B cell (primary cell): ENCODE results near the gene TEC. TPM values are rescaled to one million over a fixed set of nuclear protein-coding genes. Genes with fewer than 3 reads are reported as not detected.

Source experiments
- ATAC-seq: fragments of 200-7000 bp; cut with Tn5 transposase; one replicate; pipeline ENCODE4 v1.10.0; 2021; ENCODE audit warnings: low read depth, mild to moderate bottlenecking, moderate number of reproducible peaks, moderate library complexity
- CTCF ChIA-PET: fragments of 350-600 bp; sonication (Branson Sonifier 250); formaldehyde crosslinking; loops from one replicate; lab custom pipeline; 2021; ENCODE audit warnings: antibody characterized with exemption, inconsistent platforms; lab: Charles Lee
- POLR2A ChIA-PET: fragments of 350-600 bp; sonication (Branson Sonifier 250); formaldehyde crosslinking; loops from one replicate; lab custom pipeline; 2021; ENCODE audit warnings: antibody characterized with exemption; lab: Charles Lee
- DNase-seq: peaks from one replicate; pipeline ENCODE4 v3.0.0; 2013
- H2AFZ ChIP-seq: 2 replicates; pipeline ENCODE4 v1.6.1; 2012; ENCODE audit warnings: mild to moderate bottlenecking, low read depth, low read length; ENCODE audit not compliant: insufficient read depth, poor library complexity, severe bottlenecking
- H3K27ac ChIP-seq, 2 donors: 1 replicate in 1 of 2; 2 replicates in 1 of 2; pipeline ENCODE4 v1.5.1; 2012 to 2013; ENCODE audit warnings: low read length in 2 of 2, mild to moderate bottlenecking in 2 of 2, moderate library complexity in 1 of 2
- H3K27me3 ChIP-seq, 4 experiments: fragments of 200-600 bp in 1 of 4; sonication (generic) in 1 of 4; replicated peaks in 1 of 4; 1 replicate in 2 of 4; 2 replicates in 2 of 4; pipeline versions ENCODE4 v1.6.1 to v1.7.0; 2013 to 2016; ENCODE audit warnings: low read length in 3 of 4, mild to moderate bottlenecking in 2 of 4, mixed read lengths in 1 of 4, moderate library complexity in 1 of 4; ENCODE audit not compliant: insufficient read depth in 4 of 4, control insufficient read depth in 3 of 4; ENCODE audit errors: control extremely low read depth in 1 of 4
- H3K36me3 ChIP-seq, 2 experiments: replicated peaks in 1 of 2; 1 replicate in 1 of 2; 2 replicates in 1 of 2; pipeline versions ENCODE4 v1.6.1 to v1.7.1; 2013; ENCODE audit warnings: low read length in 1 of 2; ENCODE audit not compliant: insufficient read depth in 2 of 2, control insufficient read depth in 1 of 2; ENCODE audit errors: control extremely low read depth in 1 of 2, extremely low read depth in 1 of 2
- H3K4me1 ChIP-seq, 2 donors: fragments of 200-600 bp in 1 of 2; sonication (generic) in 1 of 2; 1 replicate in 1 of 2; 2 replicates in 1 of 2; pipeline versions ENCODE4 v1.5.1 to v1.6.1; 2013 to 2017; ENCODE audit warnings: low read length in 2 of 2; ENCODE audit not compliant: control insufficient read depth in 2 of 2, insufficient read depth in 2 of 2
- H3K4me2 ChIP-seq: replicated peaks from 2 replicates; pipeline ENCODE3; 2012; ENCODE audit warnings: mild to moderate bottlenecking, low read depth, low read length; ENCODE audit not compliant: poor library complexity, severe bottlenecking
- H3K4me3 ChIP-seq, 5 experiments: fragments of 200-600 bp in 1 of 5; sonication (generic) in 1 of 5; 1 replicate in 3 of 5; 2 replicates in 2 of 5; pipeline versions ENCODE4 v1.5.1 to v1.7.0; 2011 to 2016; ENCODE audit warnings: low read length in 4 of 5, mild to moderate bottlenecking in 4 of 5, low read depth in 2 of 5, control low read depth in 1 of 5, moderate library complexity in 1 of 5; ENCODE audit not compliant: insufficient read depth in 1 of 5; ENCODE audit errors: control extremely low read depth in 1 of 5, extremely low read depth in 1 of 5
- H3K79me2 ChIP-seq: fragments of 200-600 bp; sonication (generic); one replicate; pipeline ENCODE4 v1.6.0; 2016; ENCODE audit warnings: low read length; ENCODE audit not compliant: control insufficient read depth, insufficient read depth
- H3K9ac ChIP-seq: fragments of 200-600 bp; sonication (generic); 2 replicates; pipeline ENCODE4 v1.6.1; 2017; ENCODE audit warnings: mild to moderate bottlenecking, low read length, moderate library complexity
- H3K9me3 ChIP-seq, 3 donors: one replicate each; pipeline versions ENCODE4 v1.6.1 to v1.7.1; 2013; ENCODE audit warnings: low read length in 2 of 3; ENCODE audit not compliant: control insufficient read depth in 2 of 3, insufficient read depth in 1 of 3; ENCODE audit errors: control extremely low read depth in 1 of 3
- H4K20me1 ChIP-seq: 2 replicates; pipeline ENCODE4 v1.6.0; 2012; ENCODE audit warnings: mild to moderate bottlenecking, low read length; ENCODE audit not compliant: insufficient read depth, control insufficient read depth, poor library complexity, severe bottlenecking
- H3K27ac Mint-ChIP-seq: one replicate; pipeline ENCODE4 v1.8.0; 2021; ENCODE audit warnings: mixed read lengths
- H3K27me3 Mint-ChIP-seq: one replicate; pipeline ENCODE4 v1.8.0; 2021; ENCODE audit warnings: mixed read lengths
- H3K4me1 Mint-ChIP-seq: one replicate; pipeline ENCODE4 v1.8.0; 2021; ENCODE audit warnings: mixed read lengths
- H3K4me3 Mint-ChIP-seq: one replicate; pipeline ENCODE4 v1.8.0; 2021; ENCODE audit warnings: mixed read lengths
- H3K9me3 Mint-ChIP-seq: one replicate; pipeline ENCODE4 v1.8.0; 2022; ENCODE audit warnings: mixed read lengths; ENCODE audit not compliant: insufficient read depth
- EZH2 ChIP-seq: IDR thresholded peaks from 2 replicates; pipeline ENCODE4 v1.6.1; 2012; ENCODE audit warnings: borderline replicate concordance, low read depth, mild to moderate bottlenecking, moderate library complexity, low read length; ENCODE audit not compliant: insufficient read depth, poor library complexity, severe bottlenecking
- WGBS: methylation state at CpG from one replicate; pipeline ENCODE4 v1.1.5; 2013; ENCODE audit warnings: missing lambda C conversion rate; ENCODE audit not compliant: insufficient coverage; 5-methylcytosine and 5-hydroxymethylcytosine counted together
- intact Hi-C: fragments of 100-400 bp; cut with micrococcal nuclease; formaldehyde crosslinking; loops from one replicate; pipeline ENCODE4 v1.10.0; 2022
- polyA plus RNA-seq: library from polyadenylated mRNA; depleted of rRNA; stranded (reverse); fragments of >200 nt; gene quantifications from 2 replicates; pipeline ENCODE4 v1.2.3, GENCODE V29; 2012
- total RNA-seq, 2 donors: library from RNA; stranded (reverse); fragments of 120-200 nt in 1 of 2; gene quantifications; 1 replicate in 1 of 2; 2 replicates in 1 of 2; pipeline versions ENCODE4 v1.2.3 to v1.2.4, GENCODE V29; 2013 to 2022
- TF ChIP-seq, protein P1 (sequence below): fragments of 200-600 bp; IDR thresholded peaks from one replicate; pipeline ENCODE4 v1.8.0; 2022; ENCODE audit warnings: antibody characterized with exemption, mild to moderate bottlenecking

The TEC gene
- total and polyA plus RNA-seq, 2 donors (not counting 1 experiment from before 2014, with no cell fraction given): 2.0 to 8.3 TPM

DNA sequence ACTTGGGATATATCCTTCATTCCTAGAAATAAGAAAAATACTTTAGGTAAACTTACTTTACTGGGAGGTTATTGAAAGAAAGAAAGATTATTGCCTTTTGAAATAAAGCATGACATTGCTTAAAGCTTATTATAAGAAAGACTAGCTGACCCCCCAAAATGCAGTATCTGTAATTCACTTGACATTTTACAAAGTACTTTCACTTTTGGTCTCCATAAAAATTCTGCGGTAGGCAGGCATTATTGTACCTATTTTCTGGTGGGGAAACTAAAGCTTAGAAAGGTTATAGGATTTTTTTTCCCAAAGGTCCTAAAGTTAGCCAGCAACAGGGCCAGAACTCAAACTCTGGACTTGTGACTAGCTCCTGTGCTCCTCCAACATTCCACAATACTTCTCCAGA, 105.9 kb downstream of the TEC start:
- Mint-ChIP-seq H3K9me3 (no peaks in the 10 kb centered on the region), H3K4me3 (no peak overlapping the region), H3K4me1 (no peaks in the 10 kb centered on the region), H3K27me3 (no peaks in the 10 kb centered on the region), H3K27ac (no peak overlapping the region)
- no CpG with 5 or more reads among the region's 1 CpG for WGBS
- no peak overlapping the region for H2AFZ ChIP-seq
- no peaks in the 10 kb centered on the region for H3K27me3 ChIP-seq
- POLR2A ChIA-PET: no interaction called here
- no peaks in the 10 kb centered on the region for H4K20me1 ChIP-seq
- no peak for ATAC-seq
- TF ChIP-seq EZH2: no peak
- TF ChIP-seq, protein P1, sequence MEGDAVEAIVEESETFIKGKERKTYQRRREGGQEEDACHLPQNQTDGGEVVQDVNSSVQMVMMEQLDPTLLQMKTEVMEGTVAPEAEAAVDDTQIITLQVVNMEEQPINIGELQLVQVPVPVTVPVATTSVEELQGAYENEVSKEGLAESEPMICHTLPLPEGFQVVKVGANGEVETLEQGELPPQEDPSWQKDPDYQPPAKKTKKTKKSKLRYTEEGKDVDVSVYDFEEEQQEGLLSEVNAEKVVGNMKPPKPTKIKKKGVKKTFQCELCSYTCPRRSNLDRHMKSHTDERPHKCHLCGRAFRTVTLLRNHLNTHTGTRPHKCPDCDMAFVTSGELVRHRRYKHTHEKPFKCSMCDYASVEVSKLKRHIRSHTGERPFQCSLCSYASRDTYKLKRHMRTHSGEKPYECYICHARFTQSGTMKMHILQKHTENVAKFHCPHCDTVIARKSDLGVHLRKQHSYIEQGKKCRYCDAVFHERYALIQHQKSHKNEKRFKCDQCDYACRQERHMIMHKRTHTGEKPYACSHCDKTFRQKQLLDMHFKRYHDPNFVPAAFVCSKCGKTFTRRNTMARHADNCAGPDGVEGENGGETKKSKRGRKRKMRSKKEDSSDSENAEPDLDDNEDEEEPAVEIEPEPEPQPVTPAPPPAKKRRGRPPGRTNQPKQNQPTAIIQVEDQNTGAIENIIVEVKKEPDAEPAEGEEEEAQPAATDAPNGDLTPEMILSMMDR: no peak
- no peak overlapping the region for H3K9ac ChIP-seq
- no peaks in the 10 kb centered on the region for H3K9me3 ChIP-seq
- no peaks in the 10 kb centered on the region for H3K79me2 ChIP-seq
- DNase-seq: no peak
- no peak overlapping the region for H3K4me3 ChIP-seq
- H3K27ac ChIP-seq: no peak overlapping the region
- CTCF ChIA-PET: no interaction called here
- H3K4me1 ChIP-seq: no peaks in the 10 kb centered on the region
- peaks cover 5 to 22% of the 10 kb centered on the region in 2 experiments for H3K36me3 ChIP-seq
- intact Hi-C loops: no loop called here
- H3K4me2 ChIP-seq: no peak overlapping the region

DNA sequence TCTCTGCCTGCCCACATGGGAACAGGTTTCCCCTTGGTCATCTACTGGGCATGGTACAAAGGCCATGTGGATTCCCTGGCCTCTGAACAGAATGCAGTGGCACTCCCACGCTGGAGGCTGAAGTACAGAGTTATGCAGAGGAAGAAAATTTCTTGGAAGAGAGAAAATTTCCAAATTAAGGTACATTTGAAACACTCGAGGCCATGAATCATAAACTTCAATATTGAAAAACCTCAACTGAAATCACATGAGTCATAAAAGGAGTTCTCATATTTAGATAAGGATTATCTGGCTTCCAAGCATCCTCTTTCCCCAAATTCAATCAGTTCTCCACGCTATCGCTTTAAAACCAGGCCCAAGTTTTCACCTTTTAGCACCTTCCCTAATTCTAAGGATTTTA, 107.5 kb downstream of the TEC start:
- Histone ChIP-seq H3K9ac (no peak overlapping the region), H3K27ac (no peak overlapping the region), H3K4me2 (no peak overlapping the region), H4K20me1 (no peaks in the 10 kb centered on the region), H2AFZ (no peak overlapping the region), H3K9me3 (no peaks in the 10 kb centered on the region), H3K36me3 (peaks cover 7 to 10% of the 10 kb centered on the region in 2 experiments), H3K4me3 (no peak overlapping the region), H3K27me3 (no peaks in the 10 kb centered on the region), H3K4me1 (no peaks in the 10 kb centered on the region), H3K79me2 (no peaks in the 10 kb centered on the region)
- Mint-ChIP-seq H3K27ac (no peak overlapping the region), H3K27me3 (no peaks in the 10 kb centered on the region), H3K4me3 (no peak overlapping the region), H3K4me1 (no peaks in the 10 kb centered on the region), H3K9me3 (no peaks in the 10 kb centered on the region)
- POLR2A ChIA-PET: no interaction called here
- CTCF ChIA-PET: no interaction called here
- WGBS: no CpG with 5 or more reads among the region's 4 CpGs
- intact Hi-C loops: no loop called here
- TF ChIP-seq, protein P1: no peak
- no peak for TF ChIP-seq EZH2
- ATAC-seq: no peak
- DNase-seq: no peak
